Effector memory CD8-positive, alpha-beta T cell (primary cell): ENCODE data around the gene LMNB1.
A peak's percentile ranks its signal among the peaks of the same experiment; 100 is the strongest.
"Not testable (repeated sequence)": the region's sequence is repeated elsewhere in the genome, so short reads cannot be mapped to it uniquely, and the experiment has no call there.

Experiments
- ATAC-seq: fragments of 150-1000 bp; cut with Tn5 transposase; replicated peaks from 2 replicates; pipeline ENCODE4 v1.10.0; 2021; ENCODE audit warnings: mild to moderate bottlenecking, moderate library complexity
- DNase-seq, 3 experiments: peaks; one replicate each; pipeline ENCODE4 v3.0.0; 2021
- H3K27ac Mint-ChIP-seq, 2 donors: one replicate each; pipeline ENCODE4 v1.8.0; 2022; ENCODE audit warnings: mild to moderate bottlenecking in 2 of 2, mixed read lengths in 2 of 2, moderate library complexity in 2 of 2
- H3K27me3 Mint-ChIP-seq, 2 donors: one replicate each; pipeline ENCODE4 v1.8.0; 2022; ENCODE audit warnings: mixed read lengths in 2 of 2
- H3K36me3 Mint-ChIP-seq: one replicate; pipeline ENCODE4 v1.8.0; 2022; ENCODE audit warnings: mild to moderate bottlenecking, moderate library complexity, mixed read lengths; ENCODE audit not compliant: insufficient read depth
- H3K4me1 Mint-ChIP-seq, 2 donors: one replicate each; pipeline ENCODE4 v1.8.0; 2022; ENCODE audit warnings: low read depth in 2 of 2, mixed read lengths in 2 of 2
- H3K4me3 Mint-ChIP-seq, 2 donors: one replicate each; pipeline ENCODE4 v1.8.0; 2022; ENCODE audit warnings: mild to moderate bottlenecking in 2 of 2, mixed read lengths in 2 of 2, moderate library complexity in 2 of 2
- H3K9me3 Mint-ChIP-seq, 2 donors: one replicate each; pipeline ENCODE4 v1.8.0; 2022; ENCODE audit warnings: mixed read lengths in 2 of 2

LMNB1 gene

DNA sequence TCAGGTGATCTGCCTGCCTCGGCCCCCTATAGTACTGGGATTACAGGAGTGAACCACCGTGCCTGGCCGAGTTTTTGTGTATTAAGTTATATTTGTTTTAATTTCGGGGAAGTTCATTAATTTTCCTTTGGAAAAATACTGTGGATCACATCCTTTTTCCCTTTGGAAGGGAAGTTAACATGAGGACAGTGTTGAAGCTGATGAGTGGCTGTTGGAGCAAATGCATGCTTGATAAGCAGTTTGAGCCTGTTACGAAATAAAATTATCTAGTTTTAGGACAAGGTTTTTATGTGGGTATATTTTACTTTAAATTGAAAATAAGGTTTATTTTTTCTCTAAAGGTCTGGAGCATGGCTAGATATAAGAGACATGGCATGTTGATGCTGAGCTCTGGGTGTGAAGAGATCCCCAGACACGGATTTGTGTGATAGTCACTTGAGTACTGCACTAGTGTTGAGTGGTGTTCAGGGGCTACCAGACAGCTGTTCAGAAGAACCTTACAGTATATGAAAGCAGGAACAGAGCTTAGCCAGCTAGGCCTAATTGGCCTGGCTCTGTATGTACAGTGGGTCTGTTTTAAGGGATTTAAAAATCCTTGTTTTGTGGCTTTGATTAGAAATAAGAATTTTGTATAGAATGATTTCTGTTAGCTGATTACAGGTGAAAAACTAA lies 17.4 kb downstream of the LMNB1 start:
- Mint-ChIP-seq H3K27ac (peak overlapping the region in 1 of 2 donors; percentile 51), H3K27me3 (no peaks in the 10 kb centered on the region), H3K36me3 (peaks cover 3% of the 10 kb centered on the region), H3K9me3 (no peaks in the 10 kb centered on the region), H3K4me1 (peaks cover 19% of the 10 kb centered on the region in 2 donors), H3K4me3 (no peak overlapping the region)
- ATAC-seq: no peak
- no peak for DNase-seq

DNA sequence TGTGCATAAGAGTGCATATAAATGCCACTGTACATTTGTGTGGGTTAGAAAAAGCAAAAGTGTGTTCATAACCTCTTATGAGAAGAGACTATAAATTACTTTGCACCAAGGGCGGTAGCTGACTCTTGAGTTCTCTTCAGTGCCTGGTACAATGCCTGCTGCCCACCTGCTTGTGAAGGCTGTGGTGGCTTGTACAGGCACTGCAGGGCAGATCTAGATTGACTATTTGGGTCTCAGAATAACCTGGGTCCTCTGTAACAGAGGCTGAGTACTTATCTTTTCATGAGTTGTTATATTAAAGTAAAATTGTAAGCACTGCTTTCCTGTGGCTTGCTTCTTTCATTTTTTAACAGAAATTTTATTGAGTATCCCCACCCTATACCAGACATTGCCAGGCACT lies 22.8 kb downstream of the LMNB1 start:
- DNase-seq (no peak), ATAC-seq (no peak)
- Mint-ChIP-seq H3K36me3 (peaks cover 8% of the 10 kb centered on the region), H3K4me3 (no peak overlapping the region), H3K27ac (peak overlapping the region in 1 of 2 donors; percentile 5), H3K9me3 (no peaks in the 10 kb centered on the region), H3K27me3 (no peaks in the 10 kb centered on the region), H3K4me1 (peaks cover 14 to 17% of the 10 kb centered on the region in 2 donors)

DNA sequence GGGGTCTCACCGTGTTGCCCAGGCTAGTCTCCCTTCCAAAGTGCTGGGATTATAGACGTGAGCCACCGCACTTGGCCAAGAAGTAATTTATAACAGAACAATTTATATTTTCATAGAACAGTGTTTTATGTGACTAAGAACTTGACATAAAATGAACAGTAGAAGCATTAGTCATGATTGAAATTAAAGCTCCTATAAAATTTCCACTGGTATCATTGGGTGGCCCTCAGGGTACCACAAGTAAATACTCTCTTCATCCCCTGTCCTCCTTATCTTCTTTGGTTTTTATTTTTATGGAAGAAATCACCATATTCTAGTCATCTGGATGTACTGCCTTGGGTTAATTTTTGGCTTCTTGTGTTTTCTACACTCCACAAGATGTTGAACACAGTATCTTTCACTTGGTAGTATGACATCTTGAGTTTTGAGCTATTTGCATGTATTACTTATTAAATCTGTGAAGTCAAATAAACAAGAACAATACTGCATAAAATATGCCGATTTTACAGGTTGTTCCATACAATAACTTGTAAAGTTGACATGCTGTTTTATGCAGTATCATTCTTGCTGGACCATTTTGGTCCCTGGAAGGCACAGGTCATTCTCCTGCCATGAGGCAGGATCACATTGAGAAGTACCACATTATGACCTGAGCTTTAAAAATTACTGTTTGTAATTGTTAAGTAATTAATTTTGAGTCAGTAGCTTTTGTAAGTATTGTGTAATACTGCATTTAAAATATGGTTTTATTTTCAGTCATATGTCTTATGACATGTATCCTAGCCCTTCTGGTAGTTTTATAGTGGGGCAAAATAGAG lies 24.4 kb downstream of the LMNB1 start:
- Mint-ChIP-seq H3K4me1 (peaks cover 9 to 13% of the 10 kb centered on the region in 2 donors), H3K4me3 (no peak overlapping the region), H3K27ac (no peak overlapping the region), H3K27me3 (no peaks in the 10 kb centered on the region), H3K9me3 (no peaks in the 10 kb centered on the region), H3K36me3 (peaks cover 19% of the 10 kb centered on the region)
- ATAC-seq: peak; percentile 7
- DNase-seq: no peak

DNA sequence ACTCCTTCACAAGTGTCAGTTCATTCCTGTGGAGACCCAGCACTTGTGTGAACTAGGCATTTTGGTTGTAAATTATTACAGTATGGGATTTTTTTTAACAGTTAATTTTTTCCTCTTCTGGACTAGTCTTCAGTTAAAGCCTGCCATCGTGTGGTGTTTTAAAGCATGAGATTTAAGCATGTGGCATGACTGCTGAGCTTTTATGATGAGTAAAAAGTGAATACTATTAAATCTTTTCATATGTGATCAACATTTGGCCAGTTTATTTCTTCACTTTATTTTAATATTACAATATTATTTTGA lies 25.0 kb downstream of the LMNB1 start:
- no peak overlapping the region for H3K27ac Mint-ChIP-seq
- ATAC-seq (peak; percentile 63), DNase-seq (peak in 2 of 3 experiments; percentile 13 to 18)
- H3K9me3 Mint-ChIP-seq: no peaks in the 10 kb centered on the region
- H3K36me3 Mint-ChIP-seq: peaks cover 21% of the 10 kb centered on the region
- H3K4me1 Mint-ChIP-seq: peaks cover 9 to 12% of the 10 kb centered on the region in 2 donors
- H3K27me3 Mint-ChIP-seq: no peaks in the 10 kb centered on the region
- H3K4me3 Mint-ChIP-seq: no peak overlapping the region

DNA sequence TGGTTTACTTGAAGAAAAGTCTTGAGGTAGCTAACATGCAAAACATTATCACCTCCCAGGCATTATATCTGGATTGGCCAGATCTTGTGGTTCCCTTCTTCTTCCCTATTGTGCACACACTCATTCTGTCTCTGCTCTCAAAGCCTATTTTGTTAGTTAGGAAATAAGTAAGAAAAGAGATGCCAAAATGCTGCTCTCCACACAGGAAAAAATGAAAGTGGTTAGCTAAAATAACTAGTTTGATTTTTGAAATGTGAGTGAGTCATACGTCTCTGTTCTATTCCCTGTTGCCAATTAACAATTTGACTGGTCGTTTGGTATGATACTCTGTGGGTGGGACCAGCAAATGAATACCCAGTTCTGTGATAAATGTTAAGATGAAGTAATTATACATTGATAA lies 28.1 kb downstream of the LMNB1 start:
- DNase-seq (no peak), ATAC-seq (no peak)
- Mint-ChIP-seq H3K9me3 (no peaks in the 10 kb centered on the region), H3K4me3 (no peak overlapping the region), H3K27me3 (no peaks in the 10 kb centered on the region), H3K36me3 (peaks cover 27% of the 10 kb centered on the region), H3K27ac (peak overlapping the region in 1 of 2 donors; percentile 83), H3K4me1 (peaks cover 5 to 9% of the 10 kb centered on the region in 2 donors)

DNA sequence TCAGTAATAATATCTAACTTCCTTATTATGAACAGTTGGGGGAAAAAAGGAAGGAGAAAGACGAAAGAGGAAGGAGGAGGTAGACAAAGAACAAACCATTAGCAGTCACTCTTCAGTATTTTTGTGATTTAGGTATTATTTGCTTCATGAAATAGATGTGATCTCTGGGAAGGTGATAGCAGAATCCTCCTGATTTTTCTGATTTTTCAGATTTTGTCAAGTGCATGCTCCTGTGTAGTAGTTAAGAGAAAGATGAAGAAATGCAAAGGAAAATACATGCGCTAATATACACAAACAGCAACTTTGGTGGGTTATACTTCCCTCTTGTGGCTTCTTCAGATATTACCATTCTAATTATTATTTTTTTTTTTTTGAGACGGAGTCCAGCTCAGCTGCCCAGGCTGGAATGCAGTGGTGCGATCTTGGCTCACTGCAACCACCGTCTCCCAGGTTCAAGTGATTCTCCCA lies 31.6 kb downstream of the LMNB1 start:
- Mint-ChIP-seq H3K4me3 (no peak overlapping the region), H3K27ac (peak overlapping the region in 1 of 2 donors; percentile 8), H3K27me3 (no peaks in the 10 kb centered on the region), H3K36me3 (peaks cover 42% of the 10 kb centered on the region), H3K4me1 (peaks cover 17 to 21% of the 10 kb centered on the region in 2 donors), H3K9me3 (no peaks in the 10 kb centered on the region)
- no peak for DNase-seq
- peak; percentile 14 for ATAC-seq

DNA sequence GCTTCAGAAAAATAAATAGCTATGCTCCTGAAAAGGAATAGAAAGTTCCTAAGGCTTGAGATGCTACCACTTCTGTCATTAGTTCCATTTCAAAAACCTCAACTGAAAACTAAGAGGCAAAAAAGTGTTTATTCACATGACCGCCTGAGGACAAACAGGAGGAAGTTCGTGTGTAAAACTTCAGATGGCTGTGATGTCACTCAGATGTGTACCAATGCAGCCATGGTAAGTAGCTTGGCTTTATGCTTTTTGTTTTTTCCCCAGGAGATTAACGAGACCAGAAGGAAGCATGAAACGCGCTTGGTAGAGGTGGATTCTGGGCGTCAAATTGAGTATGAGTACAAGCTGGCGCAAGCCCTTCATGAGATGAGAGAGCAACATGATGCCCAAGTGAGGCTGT lies 33.0 kb downstream of the LMNB1 start:
- Mint-ChIP-seq H3K9me3 (no peaks in the 10 kb centered on the region), H3K4me1 (peaks cover 17 to 21% of the 10 kb centered on the region in 2 donors), H3K36me3 (peaks cover 52% of the 10 kb centered on the region), H3K27ac (peak overlapping the region; percentile 90 to 97), H3K27me3 (no peaks in the 10 kb centered on the region), H3K4me3 (no peak overlapping the region)
- DNase-seq: no peak
- ATAC-seq: no peak

DNA sequence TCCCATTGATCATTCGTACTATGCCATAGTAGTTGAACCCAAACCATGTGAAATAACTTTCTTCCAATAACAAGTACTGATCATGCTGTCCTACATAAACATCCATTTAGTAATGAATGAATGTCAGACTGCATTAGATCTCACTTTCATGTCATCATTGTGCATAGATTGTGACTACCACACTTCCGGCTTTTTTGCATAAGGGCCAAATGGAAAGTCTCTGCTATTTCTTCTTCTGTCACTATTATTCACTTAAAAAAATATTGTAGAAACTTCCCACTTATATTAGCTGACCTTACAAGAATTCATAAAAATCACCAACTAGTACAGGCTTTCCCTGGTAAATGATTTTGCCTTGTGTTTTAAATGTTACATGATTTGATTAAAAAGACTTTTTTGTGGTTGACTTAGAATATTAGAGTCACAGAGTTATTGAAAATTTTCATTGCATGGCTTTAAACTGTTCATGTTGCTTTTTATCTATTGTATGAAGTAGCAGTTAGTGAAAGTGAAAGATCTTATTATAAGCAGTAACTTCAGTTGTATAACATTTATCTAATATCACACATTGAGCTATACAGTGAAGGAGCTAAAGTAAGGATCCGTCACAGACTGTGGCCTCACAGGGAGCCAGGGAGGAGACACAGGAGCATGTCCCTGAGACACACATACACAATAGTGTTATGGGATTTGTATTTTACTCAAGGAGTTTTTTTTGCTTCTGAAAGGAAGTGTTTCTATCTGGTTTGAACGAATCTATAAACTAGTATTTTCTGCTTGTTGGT lies 33.9 kb downstream of the LMNB1 start:
- peaks cover 17 to 21% of the 10 kb centered on the region in 2 donors for H3K4me1 Mint-ChIP-seq
- DNase-seq (no peak), ATAC-seq (peak; percentile 38)
- H3K36me3 Mint-ChIP-seq: peaks cover 47% of the 10 kb centered on the region
- H3K9me3 Mint-ChIP-seq: no peaks in the 10 kb centered on the region
- H3K4me3 Mint-ChIP-seq: peak overlapping the region; percentile 35 to 50
- H3K27me3 Mint-ChIP-seq: no peaks in the 10 kb centered on the region
- H3K27ac Mint-ChIP-seq: peak overlapping the region; percentile 90 to 97

DNA sequence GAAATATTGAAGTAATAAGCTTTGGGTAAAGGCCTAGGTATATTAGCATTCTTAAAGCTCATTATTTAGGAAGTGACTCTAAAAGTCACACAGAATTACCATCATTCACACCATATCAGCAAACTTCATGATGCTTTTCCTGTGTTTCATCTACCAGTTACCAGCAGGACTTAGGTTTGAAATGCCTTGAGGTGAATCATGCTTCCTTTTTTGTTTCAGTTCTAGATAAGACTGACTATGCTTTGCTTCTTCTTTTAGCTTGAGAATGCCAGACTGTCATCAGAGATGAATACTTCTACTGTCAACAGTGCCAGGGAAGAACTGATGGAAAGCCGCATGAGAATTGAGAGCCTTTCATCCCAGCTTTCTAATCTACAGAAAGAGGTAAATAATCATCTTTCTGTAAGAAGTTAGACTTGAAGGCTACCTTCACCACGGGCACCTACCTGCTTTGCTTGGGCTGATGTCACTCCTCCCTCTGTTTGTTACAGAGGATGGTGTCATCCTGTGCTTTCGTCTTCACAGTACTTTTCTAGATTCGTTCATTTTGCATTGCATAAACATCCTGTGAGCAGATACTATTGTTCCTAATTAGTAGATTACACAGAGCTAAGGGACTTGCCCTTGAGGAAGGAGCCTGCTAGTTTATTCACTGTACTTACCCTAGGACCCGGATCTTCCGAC lies 34.7 kb downstream of the LMNB1 start:
- no peaks in the 10 kb centered on the region for H3K9me3 Mint-ChIP-seq
- H3K27ac Mint-ChIP-seq: peak overlapping the region; percentile 90 to 97
- H3K36me3 Mint-ChIP-seq: peaks cover 44% of the 10 kb centered on the region
- H3K4me1 Mint-ChIP-seq: peaks cover 14 to 25% of the 10 kb centered on the region in 2 donors
- peak; percentile 12 to 25 (median 22) for DNase-seq
- peak; percentile 82 for ATAC-seq
- H3K27me3 Mint-ChIP-seq: no peaks in the 10 kb centered on the region
- H3K4me3 Mint-ChIP-seq: peak overlapping the region; percentile 35 to 50

DNA sequence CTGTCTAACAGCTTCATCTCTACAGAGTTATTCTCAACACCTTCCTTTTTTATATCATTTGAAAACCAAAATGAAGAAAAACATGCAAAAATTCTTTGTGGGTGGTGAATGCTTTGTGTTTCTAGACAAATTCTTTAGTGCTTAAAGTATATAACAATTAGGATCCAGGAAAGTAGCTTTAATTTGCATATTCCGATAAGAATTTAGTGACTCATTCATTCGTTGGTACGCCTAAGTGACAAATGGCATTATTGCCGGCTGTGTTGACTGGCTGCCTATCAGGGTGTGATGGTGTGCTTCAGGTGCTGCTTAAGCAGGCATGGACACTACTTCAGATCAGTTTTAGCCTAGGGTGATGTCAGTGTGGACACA lies 35.2 kb downstream of the LMNB1 start:
- no peak for DNase-seq
- Mint-ChIP-seq H3K27me3 (no peaks in the 10 kb centered on the region), H3K4me3 (peak overlapping the region; percentile 35 to 50), H3K9me3 (no peaks in the 10 kb centered on the region), H3K27ac (peak overlapping the region; percentile 90 to 97), H3K4me1 (peaks cover 14 to 28% of the 10 kb centered on the region in 2 donors), H3K36me3 (peaks cover 47% of the 10 kb centered on the region)
- no peak for ATAC-seq

DNA sequence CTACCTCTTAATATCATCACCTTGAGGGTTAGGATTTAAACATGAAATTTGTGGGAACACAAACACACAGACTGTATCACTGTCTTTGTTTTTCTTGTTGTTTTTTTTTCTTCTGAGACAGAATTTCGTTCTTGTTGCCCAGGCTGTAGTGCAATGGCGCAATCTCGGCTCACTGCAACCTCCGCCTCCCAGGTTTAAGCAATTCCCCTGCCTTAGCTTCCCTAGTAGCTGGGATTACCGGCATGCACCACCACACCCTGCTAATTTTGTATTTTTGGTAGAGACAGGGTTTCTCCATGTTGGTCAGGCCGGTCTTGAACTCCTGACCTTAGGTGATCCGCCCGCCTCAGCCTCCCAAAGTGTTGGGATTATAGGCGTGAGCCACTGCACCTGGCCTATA lies 36.9 kb downstream of the LMNB1 start:
- not testable (repeated sequence) for H3K27me3 Mint-ChIP-seq
- peak overlapping the region in 1 of 2 donors; percentile 86 for H3K27ac Mint-ChIP-seq

DNA sequence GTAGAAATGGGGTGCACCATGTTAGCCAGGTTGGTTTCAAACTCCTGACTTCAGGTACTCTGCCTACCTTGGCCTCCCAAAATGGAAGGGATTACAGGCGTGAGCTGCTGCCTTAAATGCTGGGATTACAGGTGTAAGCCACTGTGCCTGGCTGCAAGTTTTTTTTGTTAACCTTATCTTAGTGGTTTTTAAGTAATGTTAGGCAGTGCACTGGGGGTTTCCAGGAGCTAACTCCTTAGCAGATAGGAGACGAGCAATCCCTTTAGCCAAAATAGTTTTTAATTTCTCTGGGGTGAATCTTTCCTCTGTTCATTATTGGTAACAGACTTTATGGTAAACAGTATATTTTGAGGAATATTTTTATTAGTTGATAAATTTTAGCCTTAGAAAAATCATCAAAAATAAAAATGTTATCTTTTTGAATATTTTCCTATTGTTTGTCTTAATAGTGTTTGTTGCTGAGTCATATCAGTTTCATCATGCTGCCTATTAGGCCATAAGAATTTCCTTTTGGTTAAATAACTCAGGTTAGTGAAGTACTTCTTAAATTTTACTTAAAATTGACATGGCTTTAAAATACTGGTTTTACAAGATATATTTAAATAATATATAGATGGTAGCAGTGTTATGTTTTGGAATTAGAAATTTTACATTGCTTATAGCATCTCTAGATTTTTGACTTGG lies 37.9 kb downstream of the LMNB1 start:
- Mint-ChIP-seq H3K4me1 (peaks cover 12 to 34% of the 10 kb centered on the region in 2 donors), H3K9me3 (no peaks in the 10 kb centered on the region), H3K27me3 (no peaks in the 10 kb centered on the region), H3K36me3 (peaks cover 40% of the 10 kb centered on the region), H3K27ac (peak overlapping the region in 1 of 2 donors; percentile 86), H3K4me3 (no peak overlapping the region)
- ATAC-seq (no peak), DNase-seq (no peak)

More for the DNA sequence above, 36.9 kb downstream of the LMNB1 start:
- ATAC-seq, H3K9me3 Mint-ChIP-seq, DNase-seq, H3K4me3 Mint-ChIP-seq: not testable (repeated sequence)
- H3K36me3 Mint-ChIP-seq: peaks cover 44% of the 10 kb centered on the region
- peaks cover 12 to 34% of the 10 kb centered on the region in 2 donors for H3K4me1 Mint-ChIP-seq
